SK-N-SH treated with all-trans-retinoic acid at 6 μM for 48 hours (cell line): ENCODE data around the gene MITF.

Source experiments
- ATAC-seq: fragments of 200-7000 bp; cut with Tn5 transposase; 3 replicates; pipeline ENCODE4 v1.9.1; 2020; ENCODE audit warnings: mild to moderate bottlenecking, moderate library complexity
- BACH2 ChIP-seq: fragments of 250-450 bp; sonication (Bioruptor Pico); IDR thresholded peaks from 2 replicates; pipeline ENCODE4 v1.9.0; 2021; ENCODE audit warnings: mild to moderate bottlenecking, borderline replicate concordance
- CREB5 ChIP-seq: fragments of 250-450 bp; sonication (Bioruptor Pico); IDR thresholded peaks from 2 replicates; pipeline ENCODE4 v1.5.1; 2020; ENCODE audit warnings: low read depth, mild to moderate bottlenecking, moderate library complexity
- CSDC2 ChIP-seq: fragments of 250-450 bp; sonication (Bioruptor Pico); IDR thresholded peaks from 2 replicates; pipeline ENCODE4 v1.5.0; 2020; ENCODE audit warnings: mild to moderate bottlenecking, moderate library complexity
- ESRRG ChIP-seq: fragments of 250-450 bp; sonication (Bioruptor Pico); IDR thresholded peaks from 2 replicates; pipeline ENCODE4 v1.6.1; 2021; ENCODE audit warnings: mild to moderate bottlenecking
- GLIS3 ChIP-seq: fragments of 250-450 bp; sonication (Bioruptor Pico); IDR thresholded peaks from 2 replicates; pipeline ENCODE4 v1.5.0; 2020; ENCODE audit warnings: mild to moderate bottlenecking, moderate library complexity
- ISL1 ChIP-seq: fragments of 250-450 bp; sonication (Bioruptor Pico); IDR thresholded peaks from 2 replicates; pipeline ENCODE4 v2.1.2; 2022; ENCODE audit warnings: mild to moderate bottlenecking, moderate library complexity
- OSR1 ChIP-seq: fragments of 250-450 bp; sonication (Bioruptor Pico); IDR thresholded peaks from 2 replicates; pipeline ENCODE4 v1.8.0; 2022; ENCODE audit warnings: moderate library complexity, mild to moderate bottlenecking, inconsistent platforms
- PPARA ChIP-seq: fragments of 250-450 bp; sonication (Bioruptor Pico); IDR thresholded peaks from 2 replicates; pipeline ENCODE4 v1.5.0; 2020; ENCODE audit warnings: mild to moderate bottlenecking, borderline replicate concordance
- RARB ChIP-seq: fragments of 250-450 bp; sonication (Bioruptor Pico); IDR thresholded peaks from 2 replicates; pipeline ENCODE4 v1.8.0; 2021; ENCODE audit warnings: mild to moderate bottlenecking, moderate library complexity
- SNAI2 ChIP-seq: fragments of 250-450 bp; sonication (Bioruptor Pico); IDR thresholded peaks from 2 replicates; pipeline ENCODE4 v1.5.0; 2020; ENCODE audit warnings: mild to moderate bottlenecking, moderate library complexity
- TCF4 ChIP-seq: fragments of 250-450 bp; sonication (Bioruptor Pico); IDR thresholded peaks from 2 replicates; pipeline ENCODE4 v1.8.0; 2021; ENCODE audit warnings: mild to moderate bottlenecking, moderate library complexity, borderline replicate concordance
- TOX ChIP-seq: fragments of 250-450 bp; sonication (Bioruptor Pico); IDR thresholded peaks from 2 replicates; pipeline ENCODE4 v1.8.0; 2021; ENCODE audit warnings: mild to moderate bottlenecking, moderate library complexity, borderline replicate concordance
- ZC3H10 ChIP-seq: fragments of 250-450 bp; sonication (Bioruptor Pico); IDR thresholded peaks from 2 replicates; pipeline ENCODE4 v1.5.1; 2021; ENCODE audit warnings: mild to moderate bottlenecking, moderate library complexity
- ZFP3 ChIP-seq: fragments of 250-450 bp; sonication (Bioruptor Pico); IDR thresholded peaks from 2 replicates; pipeline ENCODE4 v1.5.0; 2020; ENCODE audit warnings: mild to moderate bottlenecking, moderate library complexity
- ZNF565 ChIP-seq: fragments of 450-650 bp; formaldehyde crosslinking; conservative IDR thresholded peaks from 2 replicates; pipeline ENCODE4 v1.5.0; 2020; ENCODE audit warnings: low read depth, mild to moderate bottlenecking, moderate library complexity
- ZNF70 ChIP-seq: fragments of 450-650 bp; formaldehyde crosslinking; IDR thresholded peaks from 2 replicates; pipeline ENCODE4 v1.5.0; 2020; ENCODE audit warnings: mild to moderate bottlenecking, moderate library complexity
- ZNF8 ChIP-seq: fragments of 450-650 bp; formaldehyde crosslinking; IDR thresholded peaks from 2 replicates; pipeline ENCODE4 v1.5.0; 2020; ENCODE audit warnings: mild to moderate bottlenecking, moderate library complexity
- TF ChIP-seq, protein P1 (sequence below): fragments of 250-450 bp; sonication (Bioruptor Pico); IDR thresholded peaks from 2 replicates; pipeline ENCODE4 v1.8.0; 2020; ENCODE audit warnings: mild to moderate bottlenecking, moderate library complexity, borderline replicate concordance
- TF ChIP-seq, protein P2 (sequence below): fragments of 250-450 bp; sonication (Bioruptor Pico); IDR thresholded peaks from 2 replicates; pipeline ENCODE4 v1.5.1; 2021; ENCODE audit warnings: mild to moderate bottlenecking, moderate library complexity
- TF ChIP-seq, protein P3 (sequence below): fragments of 250-450 bp; sonication (Bioruptor Pico); IDR thresholded peaks from 2 replicates; pipeline ENCODE4 v1.8.0; 2021; ENCODE audit warnings: low read depth, mild to moderate bottlenecking, moderate library complexity, borderline replicate concordance

Gene MITF

GRCh38 chr3:69767571-69767970 lies 28.3 kb downstream of the MITF start:
- no peak for TF ChIP-seq ZNF8
- no peak for TF ChIP-seq SNAI2 (CRISPR knock-in tag)
- no peak for TF ChIP-seq TOX (CRISPR knock-in tag)
- TF ChIP-seq ZFP3 (CRISPR knock-in tag): no peak
- no peak for ATAC-seq

GRCh38 chr3:69768438-69768837 lies 29.2 kb downstream of the MITF start:
- no peak for TF ChIP-seq BACH2
- TF ChIP-seq CREB5 (CRISPR knock-in tag): no peak
- no peak for TF ChIP-seq GLIS3 (CRISPR knock-in tag)
- TF ChIP-seq ZNF70: no peak
- no peak for TF ChIP-seq TCF4
- no peak for TF ChIP-seq CSDC2 (CRISPR knock-in tag)
- no peak for ATAC-seq

DNA sequence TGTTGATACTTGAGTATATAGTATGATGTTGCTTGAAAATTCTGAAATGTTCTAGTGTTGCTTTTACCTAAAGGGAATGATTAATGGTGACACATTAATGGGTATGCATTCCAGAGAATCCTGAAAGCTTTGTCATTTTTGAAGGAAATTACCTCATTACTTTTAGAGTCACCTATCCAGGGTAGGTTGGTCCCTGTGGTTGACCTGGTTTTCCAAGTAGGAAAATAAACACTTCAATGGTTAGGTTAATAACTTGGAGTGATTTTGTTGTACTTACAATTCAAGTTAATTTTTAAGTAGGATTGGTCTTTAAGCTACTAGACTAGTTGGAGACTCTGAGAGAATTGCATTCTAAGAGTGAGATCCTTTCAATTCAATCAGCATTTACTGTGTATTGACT lies 31.0 kb downstream of the MITF start:
- ATAC-seq: peak; percentile 73

DNA sequence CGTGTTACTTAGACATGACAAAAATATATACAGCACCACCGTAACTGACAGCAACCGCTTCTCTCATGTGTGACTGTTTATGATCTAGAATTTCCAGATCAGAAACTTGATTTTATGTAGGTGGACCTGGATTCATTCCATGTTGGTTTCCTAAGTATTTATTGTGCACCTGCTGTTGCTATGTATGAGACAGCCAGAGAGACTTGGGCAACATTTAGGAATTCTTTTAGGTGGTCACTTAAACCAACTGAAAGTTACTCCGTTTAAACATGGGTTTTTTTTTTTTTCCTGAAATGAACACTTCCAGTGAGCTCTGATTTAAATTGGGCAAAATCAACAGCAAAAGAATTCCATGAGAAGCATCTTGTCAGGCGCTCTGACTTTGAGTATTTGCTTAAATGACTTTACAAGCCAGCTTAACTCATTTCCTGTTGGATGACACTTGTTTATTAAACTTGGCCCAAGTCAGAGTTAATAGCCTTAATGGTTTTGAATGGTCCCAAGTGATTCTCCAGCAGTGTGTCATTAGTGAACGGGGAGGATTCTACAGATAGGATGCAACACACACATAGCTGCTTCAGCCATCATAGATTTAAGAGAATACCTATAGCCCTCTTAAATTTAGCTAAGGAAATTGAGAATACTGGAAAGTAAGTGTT lies 31.8 kb downstream of the MITF start:
- peak; percentile 33; the same call in 1 of the 2 replicates for TF ChIP-seq ISL1 (CRISPR knock-in tag)
- TF ChIP-seq ZNF70: no peak
- ATAC-seq: peak; percentile 58; the same call in 2 of the 3 replicates

More for the DNA sequence above, 31.0 kb downstream of the MITF start:
- TF ChIP-seq ZFP3 (CRISPR knock-in tag) (no peak), ZNF70 (no peak), RARB (CRISPR knock-in tag) (no peak), ESRRG (CRISPR knock-in tag) (no peak), ISL1 (CRISPR knock-in tag) (peak; percentile 94), OSR1 (CRISPR knock-in tag) (no peak), ZNF8 (no peak), CREB5 (CRISPR knock-in tag) (peak; percentile 79; the same call in 1 of the 2 replicates), GLIS3 (CRISPR knock-in tag) (no peak), SNAI2 (CRISPR knock-in tag) (no peak), ZNF565 (CRISPR knock-in tag) (no peak), PPARA (CRISPR knock-in tag) (no peak)
- TF ChIP-seq, protein P1, sequence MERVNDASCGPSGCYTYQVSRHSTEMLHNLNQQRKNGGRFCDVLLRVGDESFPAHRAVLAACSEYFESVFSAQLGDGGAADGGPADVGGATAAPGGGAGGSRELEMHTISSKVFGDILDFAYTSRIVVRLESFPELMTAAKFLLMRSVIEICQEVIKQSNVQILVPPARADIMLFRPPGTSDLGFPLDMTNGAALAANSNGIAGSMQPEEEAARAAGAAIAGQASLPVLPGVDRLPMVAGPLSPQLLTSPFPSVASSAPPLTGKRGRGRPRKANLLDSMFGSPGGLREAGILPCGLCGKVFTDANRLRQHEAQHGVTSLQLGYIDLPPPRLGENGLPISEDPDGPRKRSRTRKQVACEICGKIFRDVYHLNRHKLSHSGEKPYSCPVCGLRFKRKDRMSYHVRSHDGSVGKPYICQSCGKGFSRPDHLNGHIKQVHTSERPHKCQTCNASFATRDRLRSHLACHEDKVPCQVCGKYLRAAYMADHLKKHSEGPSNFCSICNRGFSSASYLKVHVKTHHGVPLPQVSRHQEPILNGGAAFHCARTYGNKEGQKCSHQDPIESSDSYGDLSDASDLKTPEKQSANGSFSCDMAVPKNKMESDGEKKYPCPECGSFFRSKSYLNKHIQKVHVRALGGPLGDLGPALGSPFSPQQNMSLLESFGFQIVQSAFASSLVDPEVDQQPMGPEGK (CRISPR knock-in tag): peak; percentile 32; the same call in 1 of the 2 replicates
- TF ChIP-seq, protein P2, sequence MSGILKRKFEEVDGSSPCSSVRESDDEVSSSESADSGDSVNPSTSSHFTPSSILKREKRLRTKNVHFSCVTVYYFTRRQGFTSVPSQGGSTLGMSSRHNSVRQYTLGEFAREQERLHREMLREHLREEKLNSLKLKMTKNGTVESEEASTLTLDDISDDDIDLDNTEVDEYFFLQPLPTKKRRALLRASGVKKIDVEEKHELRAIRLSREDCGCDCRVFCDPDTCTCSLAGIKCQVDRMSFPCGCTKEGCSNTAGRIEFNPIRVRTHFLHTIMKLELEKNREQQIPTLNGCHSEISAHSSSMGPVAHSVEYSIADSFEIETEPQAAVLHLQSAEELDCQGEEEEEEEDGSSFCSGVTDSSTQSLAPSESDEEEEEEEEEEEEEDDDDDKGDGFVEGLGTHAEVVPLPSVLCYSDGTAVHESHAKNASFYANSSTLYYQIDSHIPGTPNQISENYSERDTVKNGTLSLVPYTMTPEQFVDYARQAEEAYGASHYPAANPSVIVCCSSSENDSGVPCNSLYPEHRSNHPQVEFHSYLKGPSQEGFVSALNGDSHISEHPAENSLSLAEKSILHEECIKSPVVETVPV (CRISPR knock-in tag): no peak

- no peak for ATAC-seq
- TF ChIP-seq ESRRG (CRISPR knock-in tag) (no peak), ZFP3 (CRISPR knock-in tag) (no peak), ZNF70 (no peak), GLIS3 (CRISPR knock-in tag) (no peak), CREB5 (CRISPR knock-in tag) (no peak), ISL1 (CRISPR knock-in tag) (no peak), CSDC2 (CRISPR knock-in tag) (no peak), OSR1 (CRISPR knock-in tag) (no peak), ZC3H10 (no peak)
- TF ChIP-seq, protein P3, sequence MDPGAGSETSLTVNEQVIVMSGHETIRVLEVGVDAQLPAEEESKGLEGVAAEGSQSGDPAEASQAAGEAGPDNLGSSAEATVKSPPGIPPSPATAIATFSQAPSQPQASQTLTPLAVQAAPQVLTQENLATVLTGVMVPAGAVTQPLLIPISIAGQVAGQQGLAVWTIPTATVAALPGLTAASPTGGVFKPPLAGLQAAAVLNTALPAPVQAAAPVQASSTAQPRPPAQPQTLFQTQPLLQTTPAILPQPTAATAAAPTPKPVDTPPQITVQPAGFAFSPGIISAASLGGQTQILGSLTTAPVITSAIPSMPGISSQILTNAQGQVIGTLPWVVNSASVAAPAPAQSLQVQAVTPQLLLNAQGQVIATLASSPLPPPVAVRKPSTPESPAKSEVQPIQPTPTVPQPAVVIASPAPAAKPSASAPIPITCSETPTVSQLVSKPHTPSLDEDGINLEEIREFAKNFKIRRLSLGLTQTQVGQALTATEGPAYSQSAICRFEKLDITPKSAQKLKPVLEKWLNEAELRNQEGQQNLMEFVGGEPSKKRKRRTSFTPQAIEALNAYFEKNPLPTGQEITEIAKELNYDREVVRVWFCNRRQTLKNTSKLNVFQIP: no peak
- TF ChIP-seq, all 23 proteins: peak for 0
These were observed 33.0 kb downstream of the MITF start for GRCh38 chr3:69772152-69772867.
